NT2/D1 (cell line): ENCODE results near the gene ITPKB.

Experiments
- SUZ12 ChIP-seq: IDR thresholded peaks from 2 replicates; pipeline ENCODE4 v1.6.1; 2011; ENCODE audit not compliant: insufficient read length, insufficient read depth; ENCODE audit errors: extremely low read depth
- ZNF274 ChIP-seq: IDR thresholded peaks from 2 replicates; pipeline ENCODE4 v1.6.1; 2011; ENCODE audit warnings: mild to moderate bottlenecking, low read depth, low read length

DNA sequence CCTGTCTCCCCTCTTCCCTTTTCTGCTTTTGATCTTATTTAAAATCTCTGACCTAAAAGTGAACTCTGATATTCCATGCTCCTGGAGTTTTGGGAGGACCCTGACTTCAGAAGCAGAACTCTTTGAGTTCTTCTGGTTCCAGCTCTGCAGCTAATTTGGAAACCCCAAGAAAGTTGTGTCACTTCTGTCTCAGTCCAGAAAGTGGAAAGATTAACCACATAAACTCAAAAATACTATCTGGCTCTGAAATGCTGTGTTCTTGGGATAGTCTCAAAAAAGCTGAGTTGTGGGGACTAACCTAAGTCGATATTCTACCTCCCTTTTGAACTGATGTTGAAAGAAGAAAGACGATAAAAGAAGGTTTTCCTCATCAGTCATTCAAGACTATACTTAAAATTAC lies 59.8 kb downstream of the ITPKB start:
- TF ChIP-seq ZNF274 (no peak), SUZ12 (no peak)
